Breast epithelium (tissue), 3 donors: ENCODE data around the gene CBLN3.

ENCODE experiments used
- POLR2A ChIP-seq: fragments of 450-650 bp; IDR thresholded peaks from one replicate; pipeline ENCODE4 v1.6.1; 2016; ENCODE audit warnings: antibody characterized with exemption, mild to moderate bottlenecking, moderate library complexity
- POLR2AphosphoS5 ChIP-seq, 3 donors: sonication (generic); formaldehyde crosslinking; IDR thresholded peaks; one replicate each; pipeline ENCODE4 v1.6.1; 2017; ENCODE audit warnings: antibody characterized with exemption in 3 of 3
- TF ChIP-seq, protein P1 (sequence below), 3 donors: fragments of 450-650 bp; IDR thresholded peaks; one replicate each; pipeline ENCODE4 v1.5.1; 2016 to 2017; ENCODE audit warnings: antibody characterized with exemption in 3 of 3, mild to moderate bottlenecking in 3 of 3, moderate library complexity in 3 of 3

GRCh38 chr14:24443053-24443665, 13.7 kb upstream of the CBLN3 start:
- TF ChIP-seq, protein P1, sequence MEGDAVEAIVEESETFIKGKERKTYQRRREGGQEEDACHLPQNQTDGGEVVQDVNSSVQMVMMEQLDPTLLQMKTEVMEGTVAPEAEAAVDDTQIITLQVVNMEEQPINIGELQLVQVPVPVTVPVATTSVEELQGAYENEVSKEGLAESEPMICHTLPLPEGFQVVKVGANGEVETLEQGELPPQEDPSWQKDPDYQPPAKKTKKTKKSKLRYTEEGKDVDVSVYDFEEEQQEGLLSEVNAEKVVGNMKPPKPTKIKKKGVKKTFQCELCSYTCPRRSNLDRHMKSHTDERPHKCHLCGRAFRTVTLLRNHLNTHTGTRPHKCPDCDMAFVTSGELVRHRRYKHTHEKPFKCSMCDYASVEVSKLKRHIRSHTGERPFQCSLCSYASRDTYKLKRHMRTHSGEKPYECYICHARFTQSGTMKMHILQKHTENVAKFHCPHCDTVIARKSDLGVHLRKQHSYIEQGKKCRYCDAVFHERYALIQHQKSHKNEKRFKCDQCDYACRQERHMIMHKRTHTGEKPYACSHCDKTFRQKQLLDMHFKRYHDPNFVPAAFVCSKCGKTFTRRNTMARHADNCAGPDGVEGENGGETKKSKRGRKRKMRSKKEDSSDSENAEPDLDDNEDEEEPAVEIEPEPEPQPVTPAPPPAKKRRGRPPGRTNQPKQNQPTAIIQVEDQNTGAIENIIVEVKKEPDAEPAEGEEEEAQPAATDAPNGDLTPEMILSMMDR (IDR thresholded peaks at IDR 0.05): no peak
- TF ChIP-seq POLR2A (no peak), POLR2AphosphoS5 (IDR thresholded peaks at IDR 0.05) (no peak)
